DMS153 treated with DMSO at 0.1 percent for 48 hours (cell line): ENCODE data around the gene ACKR2.
"Not testable (repeated sequence)": the region's sequence is repeated elsewhere in the genome, so short reads cannot be mapped to it uniquely, and the experiment has no call there.

ENCODE experiments used
- DNase-seq: peaks from one replicate; lab custom pipeline; 2025; ENCODE audit not compliant: unreplicated experiment; lab: John Stamatoyannopoulos, UW

ACKR2 gene

DNA sequence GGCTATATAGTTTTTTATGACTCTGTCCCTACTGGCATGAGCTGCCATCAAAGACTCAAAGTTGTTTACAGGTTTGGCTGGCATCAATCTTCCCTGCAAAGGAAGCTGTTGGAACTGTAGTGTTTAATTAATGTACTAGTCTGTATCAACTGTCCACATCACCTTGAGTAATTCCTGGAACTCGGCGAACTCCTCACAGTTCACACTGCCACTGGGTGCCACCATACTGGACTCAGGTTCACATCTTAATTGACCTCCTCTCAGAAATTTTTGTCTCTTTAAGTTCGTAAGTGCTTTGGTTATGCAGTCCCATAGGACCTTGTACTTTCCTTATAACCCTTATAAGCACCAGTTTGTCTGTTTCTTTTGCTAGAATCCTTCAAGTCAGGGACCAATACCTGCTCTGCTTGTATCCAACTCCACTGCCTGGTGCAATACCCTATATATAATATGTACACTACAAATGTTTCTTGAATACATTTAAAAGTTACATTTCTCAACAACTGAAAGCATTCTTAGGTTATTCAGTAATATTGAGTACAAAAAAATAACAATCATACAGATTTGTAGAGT, 8.1 kb upstream of the ACKR2 start:
- no peak for DNase-seq

DNA sequence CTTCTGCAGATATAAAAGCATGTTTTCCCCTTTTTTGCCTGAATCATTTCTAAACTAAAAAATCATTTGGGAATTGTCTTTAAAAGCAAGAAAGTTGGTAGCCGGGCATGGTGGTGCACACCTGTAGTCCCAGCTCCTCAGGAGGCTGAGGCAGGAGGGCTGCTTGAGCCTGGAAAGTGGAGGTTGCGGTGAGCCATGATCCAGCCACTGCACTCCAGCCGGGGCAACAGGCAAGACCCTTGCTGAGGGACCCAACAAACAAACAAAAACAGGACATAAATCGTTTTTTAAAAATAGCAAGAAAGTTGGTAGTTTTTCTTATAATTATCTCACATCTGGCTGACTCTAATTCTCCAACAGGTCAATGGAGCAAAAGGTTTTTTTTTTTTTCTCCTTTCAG, 7.5 kb upstream of the ACKR2 start:
- no peak for DNase-seq

DNA sequence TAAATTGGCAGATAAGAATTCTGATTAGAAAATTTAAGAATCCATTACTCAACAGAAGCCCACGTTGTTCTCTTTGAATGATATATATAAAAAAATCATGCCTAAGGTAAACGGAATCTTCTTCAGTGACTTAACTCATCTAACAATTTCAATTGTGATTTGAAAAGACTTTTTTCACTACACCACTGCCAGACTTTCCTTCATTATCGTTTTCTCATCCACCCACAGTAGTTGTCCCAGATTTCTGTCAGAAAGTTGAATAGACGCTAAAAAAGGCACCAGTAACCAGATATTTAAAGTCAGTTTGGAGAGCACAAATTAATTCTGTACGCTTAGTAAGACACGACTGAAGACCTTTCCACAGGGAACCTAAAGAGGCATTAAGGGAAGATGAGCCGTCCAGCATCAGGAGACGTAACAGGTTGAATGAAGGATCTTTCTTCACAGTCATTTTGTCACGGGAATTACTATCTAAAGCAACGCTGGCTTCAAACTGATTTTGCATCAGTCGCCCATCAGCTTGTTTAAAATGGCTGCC, 6.3 kb upstream of the ACKR2 start:
- DNase-seq = no peak

DNA sequence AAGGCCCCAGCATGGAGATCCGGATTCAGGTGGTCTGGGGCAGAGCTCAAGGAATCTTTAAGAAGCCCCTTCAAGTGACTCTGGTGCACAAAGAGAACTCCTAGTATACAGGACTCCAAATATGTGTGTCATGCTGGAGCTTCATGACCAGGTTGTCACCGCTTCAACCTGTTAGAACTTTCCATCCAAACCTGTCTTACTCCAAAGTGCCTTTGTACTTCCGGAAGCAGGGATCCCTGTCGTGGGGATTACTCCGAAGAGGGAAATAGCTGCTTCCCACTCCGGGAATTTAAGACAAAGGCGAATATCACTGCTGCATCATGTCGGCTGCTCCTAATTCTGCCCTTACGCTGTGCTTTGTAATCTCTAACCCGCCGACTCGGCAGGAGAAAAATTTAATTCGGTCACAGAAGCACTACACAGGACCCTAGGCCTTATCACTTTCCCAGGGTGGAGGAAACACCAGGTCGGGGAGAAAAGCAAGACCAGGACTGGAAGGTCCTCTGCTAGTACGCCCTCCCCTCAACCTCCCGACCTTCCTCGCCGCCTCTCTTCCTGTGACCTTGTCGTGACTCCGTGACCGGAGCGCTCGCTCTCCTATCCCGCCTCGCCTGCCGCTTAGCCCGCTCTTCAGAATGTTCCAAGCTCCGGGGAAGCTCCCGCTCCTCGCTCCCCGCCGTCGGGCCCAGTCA, 5.7 kb upstream of the ACKR2 start:
- DNase-seq = no peak

DNA sequence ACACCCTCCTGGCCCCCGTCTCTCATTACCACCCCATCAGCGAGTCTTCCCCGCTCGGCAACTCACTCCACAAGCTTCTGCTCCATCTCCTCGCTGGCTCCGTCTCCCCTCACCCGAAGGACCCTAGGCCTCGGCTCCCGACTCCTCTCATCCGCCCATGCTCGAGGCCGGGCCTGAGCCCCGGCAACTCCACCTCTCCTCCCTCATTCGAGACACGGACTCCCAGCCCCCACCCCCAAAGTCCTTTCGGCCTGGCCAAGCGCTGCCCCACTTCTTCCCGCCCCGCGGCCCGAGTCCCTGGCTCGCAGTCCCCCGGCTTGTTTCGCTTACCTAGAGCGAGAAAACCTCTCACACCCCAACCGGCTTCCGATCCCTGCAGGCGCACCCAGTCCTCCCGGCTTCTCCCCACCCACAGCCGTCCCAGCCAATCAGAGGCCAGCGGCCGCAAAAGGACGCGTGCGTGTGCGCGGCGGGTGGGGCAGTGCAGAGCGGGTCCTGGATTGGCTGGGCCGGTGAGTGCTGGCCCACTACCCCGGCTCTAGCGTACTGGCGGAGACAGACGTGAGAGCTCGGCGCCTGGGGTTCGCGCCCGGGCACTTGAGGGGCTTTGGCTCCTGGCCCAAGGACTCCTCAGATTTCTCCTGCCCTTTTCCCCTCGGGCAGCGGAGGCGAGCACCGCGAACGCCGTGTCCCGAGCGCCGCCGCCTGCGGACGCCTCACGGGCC, 5.0 kb upstream of the ACKR2 start, which contains the start of gene HIGD1A:
Gene HIGD1A, minus strand, starts transcription at position 385 of the 725 bp plus-strand sequence. CDS start 10,237 bp downstream, outside the sequence.
- DNase-seq = peak; percentile 63

GRCh38 chr3:42804831-42805132, 4.5 kb upstream of the ACKR2 start:
- no peak for DNase-seq

DNA sequence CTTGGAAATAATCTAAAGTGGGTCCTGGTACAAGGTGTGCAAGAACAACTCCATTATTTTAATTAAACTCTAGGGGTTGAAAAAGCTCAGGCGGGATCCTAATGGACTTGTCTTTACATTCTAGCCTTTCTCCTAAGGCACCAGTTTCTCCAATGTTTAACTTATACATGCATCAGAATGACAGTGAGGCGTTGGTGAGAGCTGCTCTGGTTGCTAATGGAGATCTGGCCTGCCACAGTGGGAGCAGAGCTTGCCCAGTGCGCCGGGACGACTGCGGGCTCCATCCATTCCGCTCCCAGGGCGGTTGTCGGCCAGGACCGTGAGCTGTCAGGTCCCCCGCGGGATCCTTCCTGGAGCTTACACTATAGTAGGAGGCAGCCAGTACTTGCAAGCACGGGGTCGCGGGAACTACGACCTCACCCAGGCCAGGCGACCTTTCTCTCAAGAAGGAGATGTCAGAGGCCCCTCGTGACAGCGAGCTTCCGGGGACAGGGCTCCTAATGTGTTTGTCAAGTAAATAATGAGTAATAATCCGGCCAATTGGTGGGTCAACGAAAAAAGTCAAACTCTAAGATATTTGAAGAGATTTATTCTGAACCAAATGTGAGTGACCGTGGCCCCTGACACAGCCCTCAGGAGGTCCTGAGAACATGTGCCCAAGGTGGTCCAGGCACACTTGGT, 4.0 kb upstream of the ACKR2 start:
- DNase-seq = no peak

DNA sequence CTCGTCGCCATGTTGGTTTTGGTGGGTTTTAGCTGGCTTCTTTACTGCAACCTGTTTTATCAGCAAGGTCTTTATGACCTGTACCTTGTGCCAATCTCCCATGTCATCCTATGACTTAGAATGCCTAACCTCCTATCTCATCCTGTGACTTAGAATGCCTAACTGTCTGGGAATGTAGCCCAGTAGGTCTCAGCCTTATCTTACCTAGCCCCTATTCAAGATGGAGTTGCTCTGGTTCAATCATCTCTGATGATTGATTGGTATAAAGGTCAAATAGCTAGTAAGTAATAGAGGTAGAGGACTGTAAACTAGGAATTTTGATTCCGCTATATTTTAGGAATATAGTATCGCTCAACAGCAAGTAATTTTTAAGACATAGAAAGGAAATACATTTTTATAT, 1.3 kb upstream of the ACKR2 start:
- DNase-seq = no peak

DNA sequence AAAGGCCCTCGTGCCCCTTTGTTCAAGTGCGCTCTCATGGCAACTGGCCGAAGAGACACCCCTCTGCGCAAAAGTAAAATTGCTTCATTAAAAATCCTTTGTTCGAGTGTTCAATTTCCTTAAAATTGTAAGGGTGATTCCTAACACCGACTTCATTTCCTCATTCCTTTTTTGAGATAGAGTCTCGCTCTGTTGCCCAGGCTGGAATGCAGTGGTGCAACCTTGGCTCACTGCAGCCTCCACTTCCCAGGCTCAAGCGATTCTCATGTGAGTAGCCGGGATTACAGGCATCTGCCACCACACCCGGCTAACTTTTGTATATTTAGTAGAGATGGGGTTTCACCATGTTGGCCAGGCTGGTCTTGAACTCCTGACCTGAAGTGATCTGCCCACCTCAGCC, 1.5 kb downstream of the ACKR2 start:
- not testable (repeated sequence) for DNase-seq

DNA sequence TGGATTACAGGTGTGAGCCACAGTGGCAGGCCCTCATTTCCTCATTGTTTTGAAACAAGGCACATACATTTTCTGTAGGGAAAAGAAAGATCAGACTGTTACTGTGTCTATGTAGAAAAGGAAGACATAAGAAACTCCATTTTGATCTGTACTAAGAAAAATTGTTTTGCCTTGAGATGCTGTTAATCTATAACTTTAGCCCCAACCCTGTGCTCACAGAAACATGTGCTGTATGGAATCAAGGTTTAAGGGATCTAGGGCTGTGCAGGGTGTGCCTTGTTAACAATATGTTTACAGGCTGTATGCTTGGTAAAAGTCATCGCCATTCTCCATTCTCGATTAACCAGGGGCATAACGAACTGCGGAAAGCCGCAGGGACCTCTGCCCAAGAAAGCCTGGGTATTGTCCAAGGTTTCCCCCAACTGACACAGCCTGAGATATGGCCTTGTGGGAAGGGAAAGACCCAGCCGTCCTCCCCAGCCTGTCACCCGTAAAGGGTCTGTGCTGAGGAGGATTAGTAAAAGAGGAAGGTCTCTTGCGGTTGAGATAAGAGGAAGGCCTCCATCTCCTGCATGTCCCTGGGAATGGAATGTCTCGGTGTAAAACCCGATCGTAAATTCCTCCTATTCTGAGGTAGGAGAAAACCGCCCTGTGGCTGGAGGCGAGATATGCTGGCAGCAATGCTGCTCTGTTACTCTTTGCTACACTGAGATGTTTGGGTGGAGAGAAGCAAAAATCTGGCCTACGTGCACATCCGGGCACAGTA, 2.1 kb downstream of the ACKR2 start:
- DNase-seq = not testable (repeated sequence)

DNA sequence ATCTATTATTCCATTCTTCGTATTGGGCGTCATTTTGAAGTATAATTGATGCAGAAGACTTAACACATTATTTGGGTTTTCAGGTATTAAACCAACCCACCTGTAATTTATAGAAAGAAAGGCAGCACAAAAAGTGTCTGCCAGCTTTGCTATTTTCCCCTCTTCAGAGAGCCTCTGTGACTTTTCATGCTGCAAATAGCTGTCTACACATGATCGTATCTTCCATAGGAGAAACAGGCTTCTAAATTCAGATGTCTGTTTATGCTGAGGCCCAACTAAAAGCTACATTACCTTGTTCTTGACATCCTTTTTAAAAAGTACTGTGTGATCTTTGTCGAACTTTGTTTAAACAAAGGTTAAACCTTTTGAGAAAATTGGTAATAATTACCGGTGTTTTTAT, 5.0 kb downstream of the ACKR2 start:
- DNase-seq = no peak

DNA sequence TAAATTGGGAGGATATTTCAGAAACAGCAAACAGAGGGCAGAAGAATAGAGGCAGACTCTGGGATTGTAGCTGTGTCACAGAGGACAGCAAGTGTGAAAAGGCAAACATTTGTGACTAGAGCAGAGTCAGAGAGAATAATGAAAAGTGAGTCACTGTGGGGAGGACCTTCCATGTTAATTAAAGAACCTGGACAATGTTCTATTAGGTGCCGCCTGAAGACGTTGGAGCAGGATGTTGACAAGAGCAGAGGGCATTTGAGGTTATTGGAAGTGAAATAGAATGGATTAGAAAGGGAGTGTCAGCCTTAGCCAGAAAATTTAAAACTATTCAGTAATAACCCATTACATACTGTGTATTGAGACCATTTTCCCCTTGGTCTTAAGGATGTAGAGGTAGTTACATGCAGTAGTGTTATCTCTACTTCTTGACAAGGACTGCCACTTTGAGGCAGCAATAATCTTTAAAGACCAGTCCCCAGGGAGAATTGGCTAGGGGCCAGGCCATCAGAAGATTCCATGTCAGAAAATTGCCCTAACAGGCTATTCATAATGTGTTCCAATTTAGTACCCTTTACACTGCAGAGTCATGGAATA, 5.8 kb downstream of the ACKR2 start:
- DNase-seq = no peak

DNA sequence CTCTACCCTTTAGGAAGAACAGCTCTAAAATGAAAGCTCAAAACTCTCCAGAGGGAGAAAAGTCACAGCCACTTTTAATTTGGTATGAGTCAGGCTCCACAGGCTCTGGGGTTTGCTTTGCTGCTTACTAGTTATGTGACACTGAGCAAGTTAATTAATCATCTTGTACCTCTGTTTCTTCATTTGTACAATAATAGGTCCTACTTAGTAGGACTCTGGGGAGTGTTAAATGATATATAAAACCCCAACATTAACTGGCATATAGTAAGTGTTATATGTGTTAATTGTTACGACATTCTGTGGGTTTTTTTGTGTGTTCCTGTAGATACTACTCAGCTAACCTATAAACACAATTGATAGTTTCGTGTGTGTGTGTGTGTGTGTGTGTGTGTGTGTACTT, 6.6 kb downstream of the ACKR2 start:
- DNase-seq = no peak

DNA sequence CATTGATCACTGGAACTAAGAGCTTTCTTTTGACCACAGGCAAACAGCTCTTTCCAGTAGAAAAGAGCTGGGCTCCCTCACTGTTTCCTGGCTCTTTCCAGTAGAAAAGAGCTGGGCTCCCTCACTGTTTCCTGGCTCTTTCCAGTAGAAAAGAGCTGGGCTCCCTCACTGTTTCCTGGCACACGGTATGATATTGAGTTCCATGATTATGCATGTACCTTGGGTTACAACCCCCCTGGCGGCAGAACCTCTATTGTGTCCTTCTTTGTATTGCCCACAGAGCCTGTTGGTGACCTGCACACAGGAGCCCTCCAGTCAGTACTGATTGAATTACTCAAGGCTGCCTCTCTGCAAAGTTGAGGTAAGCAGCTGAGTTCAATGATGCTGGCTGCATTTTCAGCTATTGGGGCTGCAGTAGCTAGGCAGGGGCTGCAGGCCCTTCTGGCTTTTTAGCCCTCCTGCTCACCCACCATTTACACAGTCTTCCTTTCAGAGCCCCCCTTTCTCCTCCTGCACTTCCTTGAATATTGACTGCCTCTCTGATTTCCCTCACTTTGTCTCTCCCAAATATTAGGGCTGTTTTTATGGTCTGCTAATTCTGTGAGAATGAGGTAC, 10.2 kb downstream of the ACKR2 start:
- DNase-seq = peak; percentile 65

- DNase-seq = no peak
Measured at GRCh38 chr3:42820746-42821051, 11.5 kb downstream of the ACKR2 start.

GRCh38 chr3:42822828-42823227, 13.6 kb downstream of the ACKR2 start:
- no peak for DNase-seq

- DNase-seq = no peak
Measured at GRCh38 chr3:42823351-42823750, 14.1 kb downstream of the ACKR2 start.

DNA sequence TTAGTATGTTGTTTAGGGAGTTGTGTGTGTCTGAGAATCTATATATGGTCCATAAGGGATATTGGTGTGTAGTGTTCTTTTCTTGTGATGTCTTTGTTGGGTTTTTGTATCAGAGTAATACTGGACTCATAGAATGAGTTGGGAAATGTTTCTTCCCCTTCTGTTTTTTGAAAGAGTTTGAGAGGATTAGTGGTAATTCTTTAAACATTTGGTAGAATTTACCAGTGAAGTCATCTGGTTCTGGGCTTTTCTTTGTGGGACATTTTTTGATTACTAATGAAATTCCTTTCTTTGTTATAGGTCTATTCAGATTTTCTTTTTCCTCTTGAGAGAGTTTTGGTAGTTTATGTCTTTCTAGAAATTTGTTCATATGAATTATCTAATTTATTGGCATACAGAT, 16.9 kb downstream of the ACKR2 start:
- DNase-seq = no peak

GRCh38 chr3:42827023-42827422, 17.8 kb downstream of the ACKR2 start:
- DNase-seq = no peak

DNA sequence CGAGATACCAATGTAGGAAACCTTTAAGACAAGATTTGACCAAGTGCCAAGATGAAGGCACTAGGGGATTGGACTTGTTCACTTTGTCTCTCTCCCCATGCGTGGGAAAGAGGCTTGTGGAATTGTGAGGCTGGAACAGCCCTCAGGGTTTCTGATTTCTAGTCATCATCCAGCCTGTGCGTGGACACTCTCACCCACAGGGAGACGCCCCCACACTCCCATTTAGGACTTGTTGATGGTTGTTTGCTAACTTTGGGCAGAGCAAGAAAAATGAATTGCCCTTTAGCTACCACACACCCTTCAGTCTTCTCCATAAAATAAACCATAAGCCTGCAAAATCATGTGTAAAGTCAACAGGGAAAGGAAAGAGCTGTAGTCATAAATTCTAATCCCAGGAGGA, 18.4 kb downstream of the ACKR2 start:
- DNase-seq = no peak
